NCI-H1694 (cell line): ENCODE measurements around the gene GLA.

ENCODE experiments used
- DNase-seq: peaks from one replicate; lab custom pipeline; 2025; lab: John Stamatoyannopoulos, UW

Gene GLA

DNA sequence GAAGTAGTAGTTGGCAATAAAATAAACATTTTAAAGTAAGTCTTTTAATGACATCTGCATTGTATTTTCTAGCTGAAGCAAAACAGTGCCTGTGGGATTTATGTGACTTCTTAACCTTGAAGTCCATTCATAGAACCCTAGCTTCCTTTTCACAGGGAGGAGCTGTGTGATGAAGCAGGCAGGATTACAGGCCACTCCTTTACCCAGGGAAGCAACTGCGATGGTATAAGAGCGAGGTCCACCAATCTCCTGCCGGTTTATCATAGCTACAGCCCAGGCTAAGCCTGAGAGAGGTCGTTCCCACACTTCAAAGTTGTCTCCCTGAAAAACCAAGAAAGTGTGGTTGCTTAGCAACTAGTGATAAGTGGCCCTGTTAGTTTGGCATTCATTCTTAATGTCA is 9.9 kb downstream of the GLA start:
- no peak for DNase-seq

GRCh38 chrX:101395789-101396188 is 11.9 kb downstream of the GLA start:
- no peak for DNase-seq

DNA sequence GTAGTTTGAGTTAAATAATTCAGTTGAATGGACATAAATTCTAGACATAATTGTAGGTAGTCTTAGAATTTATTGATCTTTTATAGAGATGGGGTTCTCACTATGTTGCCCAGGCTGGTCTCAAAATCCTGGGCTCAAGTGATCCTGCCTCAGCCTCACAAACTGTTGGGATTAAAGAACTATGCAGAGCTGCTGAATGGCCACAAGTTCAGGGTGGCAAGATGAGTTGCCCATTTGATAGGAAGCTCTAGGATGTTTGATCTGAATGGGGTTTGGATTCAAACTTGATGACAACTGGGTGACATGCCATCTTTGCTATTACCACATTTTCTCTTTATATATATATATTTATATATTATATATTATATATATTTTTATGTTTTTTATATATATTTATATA is 13.4 kb downstream of the GLA start:
- DNase-seq, result no peak

DNA sequence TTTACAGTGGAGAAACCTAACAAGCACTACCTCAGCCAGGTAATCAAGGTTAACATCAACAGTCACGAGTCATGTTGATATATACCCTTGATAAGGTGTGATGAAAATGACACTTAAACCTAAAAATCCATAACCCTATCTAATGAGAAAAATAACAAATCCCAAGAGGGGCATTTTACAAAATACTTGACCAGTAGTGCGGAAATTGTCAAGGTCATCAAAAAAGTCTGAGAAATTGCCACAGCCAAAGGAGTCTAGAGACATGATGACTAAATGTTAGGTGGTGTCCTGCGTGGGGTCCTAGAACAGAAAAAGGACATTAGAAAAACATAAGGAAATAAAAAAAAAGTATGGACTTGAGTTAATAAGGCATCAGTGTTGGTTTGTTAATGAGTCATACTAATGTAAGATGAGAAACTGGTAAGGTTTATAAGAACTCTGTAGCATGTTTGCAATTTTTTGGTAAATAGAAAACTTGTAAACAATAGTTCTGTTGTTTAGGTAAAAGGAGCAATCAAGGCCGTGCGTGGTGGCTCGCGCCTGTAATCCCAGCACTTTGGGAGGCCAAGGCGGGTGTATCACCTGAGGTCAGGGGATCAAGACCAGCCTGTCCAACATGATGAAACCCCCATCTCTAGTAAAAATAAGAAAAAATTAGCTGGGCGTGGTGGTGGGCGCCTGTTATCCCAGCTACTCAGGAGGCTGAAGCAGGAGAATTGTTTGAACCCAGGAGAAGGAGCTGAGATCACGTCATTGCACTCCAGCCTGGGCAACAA is 14.0 kb downstream of the GLA start:
- DNase-seq, result no peak

GRCh38 chrX:101391831-101392230 is 15.9 kb downstream of the GLA start:
- DNase-seq, result no peak

- DNase-seq, result peak; percentile 94
Measured at GRCh38 chrX:101390664-101391525, 16.8 kb downstream of the GLA start, which contains the start of gene RPL36A. RPL36A (plus strand) TSS chrX:101391011; CDS start chrX:101391044, 33 bp downstream.

DNA sequence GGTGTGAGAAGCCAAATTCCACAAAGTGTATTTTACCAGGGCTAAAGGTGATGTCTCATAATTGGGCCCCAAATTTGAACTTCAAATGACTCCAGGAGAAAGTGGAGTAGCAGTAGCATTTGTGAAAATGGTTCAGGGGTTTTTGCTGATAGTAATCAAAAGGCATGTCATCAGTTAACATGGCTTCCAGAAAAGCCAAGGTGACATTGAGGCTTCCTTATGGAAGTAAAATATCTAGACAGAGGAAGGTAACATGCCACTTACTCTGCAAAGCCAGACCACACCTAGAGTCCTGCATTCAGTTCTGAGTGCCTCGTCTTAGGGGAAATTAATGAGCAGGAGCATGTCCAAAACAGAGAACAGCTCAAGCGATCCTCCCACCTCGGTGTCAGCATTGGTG is 19.1 kb downstream of the GLA start:
- DNase-seq, result no peak

GRCh38 chrX:101386542-101386885 is 21.2 kb downstream of the GLA start:
- DNase-seq, result no peak

DNA sequence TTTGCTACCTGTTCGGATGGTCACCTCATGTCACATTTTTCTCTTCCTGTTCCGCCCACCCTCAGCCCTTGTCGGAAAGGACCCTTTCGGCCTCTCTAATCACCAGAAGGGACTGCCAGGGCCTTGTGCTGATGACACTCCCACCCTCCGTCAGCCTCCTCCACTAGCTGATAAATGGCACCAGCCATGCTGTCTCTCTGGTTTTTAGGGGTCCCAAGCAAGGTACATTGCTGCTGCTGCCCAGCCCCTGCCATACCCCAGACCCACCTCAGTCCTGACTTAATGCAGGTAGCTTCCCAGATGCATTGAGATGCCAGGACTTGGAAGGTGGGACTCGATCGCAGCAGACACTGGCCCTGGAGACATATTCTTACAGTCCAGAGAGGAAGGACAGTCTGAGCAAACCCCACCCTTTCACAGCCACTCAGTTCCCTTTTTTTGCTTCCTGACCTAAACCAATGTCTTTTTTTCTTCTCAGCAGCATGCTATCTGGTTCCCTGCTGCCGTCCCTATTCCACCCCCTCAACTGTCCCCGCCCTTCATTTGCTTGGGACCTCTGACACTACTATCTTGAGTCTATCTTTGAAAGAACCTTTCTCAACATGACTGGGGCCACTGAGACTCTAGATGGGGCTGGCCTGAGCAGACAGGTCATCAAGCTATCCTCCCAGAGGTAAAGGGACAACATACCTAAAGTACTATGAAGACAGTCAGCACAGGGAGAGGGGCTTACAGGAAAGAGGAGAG is 21.8 kb downstream of the GLA start, which contains the start of gene BTK:
BTK (minus strand) TSS at position 397 of the 747 bp plus-strand sequence. CDS start 10,907 bp downstream, outside the sequence.
- DNase-seq, result no peak

GRCh38 chrX:101385026-101385684 is 22.6 kb downstream of the GLA start:
- no peak for DNase-seq

GRCh38 chrX:101383679-101384205 is 24.0 kb downstream of the GLA start:
- DNase-seq, result no peak

- DNase-seq, result no peak
Measured at GRCh38 chrX:101377547-101377946, 30.2 kb downstream of the GLA start.

- DNase-seq, result no peak
Measured at GRCh38 chrX:101370888-101371504, 36.7 kb downstream of the GLA start.

DNA sequence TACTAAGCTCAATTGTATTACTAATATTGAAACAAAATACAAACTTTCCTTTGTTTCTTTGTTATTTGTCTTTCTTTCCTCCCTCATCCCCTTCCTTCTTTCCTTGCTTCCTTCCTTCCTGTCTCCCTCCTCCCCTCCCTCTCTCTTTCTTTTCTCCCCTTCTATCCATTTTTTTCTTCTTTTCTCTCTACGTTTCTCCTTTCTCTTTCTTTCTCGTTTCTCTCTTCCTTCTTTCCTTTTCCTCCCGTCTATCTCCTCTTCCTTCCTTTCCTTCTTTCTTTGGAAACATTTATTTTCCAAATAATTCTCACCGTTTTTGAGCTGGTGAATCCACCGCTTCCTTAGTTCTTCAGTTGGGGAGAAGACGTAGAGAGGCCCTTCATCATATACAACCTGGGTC is 38.0 kb downstream of the GLA start:
- no peak for DNase-seq

GRCh38 chrX:101368800-101369199 is 38.9 kb downstream of the GLA start:
- no peak for DNase-seq

GRCh38 chrX:101365301-101365795 is 42.4 kb downstream of the GLA start:
- DNase-seq, result no peak

DNA sequence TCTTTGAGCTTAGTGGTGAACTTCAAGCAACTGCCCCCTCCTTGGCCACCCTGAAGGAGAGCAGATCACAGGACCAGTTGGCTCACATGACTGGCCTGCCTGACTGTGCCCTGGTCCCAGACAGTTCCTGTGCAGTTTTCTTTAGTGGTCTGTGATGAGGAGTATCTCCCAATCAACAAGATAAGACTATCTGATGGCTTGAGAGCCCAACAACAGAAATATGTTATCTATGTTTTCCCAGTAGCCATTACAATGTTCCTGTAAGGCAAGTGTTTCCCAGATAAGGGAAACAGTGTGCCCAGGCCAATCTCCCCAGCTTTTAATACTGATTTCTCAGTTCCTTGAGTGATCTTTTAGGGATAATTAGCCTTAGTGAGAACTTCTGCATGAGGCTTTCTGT is 45.0 kb downstream of the GLA start:
- DNase-seq, result no peak

DNA sequence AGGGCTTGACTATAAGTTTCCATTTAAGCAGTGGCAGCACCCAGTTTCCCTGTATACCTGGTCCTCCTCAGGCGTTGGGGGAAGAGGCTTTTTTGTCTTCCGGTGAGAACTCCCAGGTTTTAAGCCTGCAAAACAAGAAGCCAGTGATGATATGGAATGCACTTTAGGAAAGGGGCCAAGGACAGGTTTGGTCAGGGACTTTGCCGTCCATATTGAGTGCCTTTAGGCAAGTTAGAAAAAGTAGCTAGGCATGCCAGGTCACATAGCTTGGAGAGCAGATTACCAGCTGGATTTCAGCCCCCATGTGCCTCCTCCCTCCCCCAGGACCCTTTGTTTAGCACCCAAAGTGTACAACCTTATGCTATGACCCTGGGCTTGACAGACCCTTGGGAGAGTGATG is 45.6 kb downstream of the GLA start:
- no peak for DNase-seq

- DNase-seq, result no peak
Measured at GRCh38 chrX:101360390-101360789, 47.3 kb downstream of the GLA start.

GRCh38 chrX:101359966-101360365 is 47.8 kb downstream of the GLA start:
- no peak for DNase-seq
